ENCODE results near the gene GBA2. TPM values are rescaled to one million over a fixed set of nuclear protein-coding genes. Genes with fewer than 3 reads are reported as not detected.

Gene GBA2
- total RNA-seq (2014; rRNA removed; shearing (Covaris generic)), result 16.9 and 21.5 TPM in 2 replicates

DNA sequence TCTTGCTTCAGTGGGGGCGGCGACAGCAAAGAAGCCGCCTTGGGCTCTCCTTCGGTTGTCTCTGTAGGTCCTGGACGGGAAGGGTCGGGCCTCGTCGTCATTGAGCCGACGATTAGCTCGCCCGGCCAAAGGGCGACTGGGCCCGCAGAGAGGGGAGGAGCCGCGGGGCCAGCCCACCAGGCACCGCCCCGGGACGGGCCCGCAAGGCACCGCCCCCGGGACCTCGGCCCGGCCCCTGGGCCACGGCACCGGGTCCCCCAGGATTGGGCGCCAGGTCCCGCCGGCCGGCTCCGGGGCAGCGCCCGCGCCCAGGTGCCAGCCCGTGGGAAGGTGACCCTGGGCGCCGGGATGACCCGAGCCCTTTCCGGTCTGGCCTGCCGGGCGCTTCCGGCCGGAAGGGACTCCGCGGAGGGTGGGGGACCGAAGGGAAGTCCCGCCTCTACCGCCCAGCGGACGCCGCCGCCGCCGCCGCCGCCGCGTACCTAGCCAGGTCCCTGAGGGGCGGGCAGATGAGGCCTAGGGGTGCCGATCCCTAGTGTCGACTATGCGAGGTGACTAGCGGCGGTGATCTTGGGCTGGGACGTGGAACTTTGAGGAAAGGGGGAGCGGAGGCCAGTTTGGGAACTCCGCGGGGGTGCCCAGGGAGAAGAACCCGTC is at the start of gene GBA2, which contains the start of gene RGP1:
Gene GBA2, minus strand, starts transcription at position 371 of the 657 bp plus-strand sequence. CDS start 524 bp downstream, outside the sequence.
Gene RGP1, plus strand, starts transcription at position 430 of the 657 bp plus-strand sequence. CDS start 469 bp downstream, outside the sequence.
- peak; percentile 71 for DNase-seq (ENCODE audit: low spot score)

DNA sequence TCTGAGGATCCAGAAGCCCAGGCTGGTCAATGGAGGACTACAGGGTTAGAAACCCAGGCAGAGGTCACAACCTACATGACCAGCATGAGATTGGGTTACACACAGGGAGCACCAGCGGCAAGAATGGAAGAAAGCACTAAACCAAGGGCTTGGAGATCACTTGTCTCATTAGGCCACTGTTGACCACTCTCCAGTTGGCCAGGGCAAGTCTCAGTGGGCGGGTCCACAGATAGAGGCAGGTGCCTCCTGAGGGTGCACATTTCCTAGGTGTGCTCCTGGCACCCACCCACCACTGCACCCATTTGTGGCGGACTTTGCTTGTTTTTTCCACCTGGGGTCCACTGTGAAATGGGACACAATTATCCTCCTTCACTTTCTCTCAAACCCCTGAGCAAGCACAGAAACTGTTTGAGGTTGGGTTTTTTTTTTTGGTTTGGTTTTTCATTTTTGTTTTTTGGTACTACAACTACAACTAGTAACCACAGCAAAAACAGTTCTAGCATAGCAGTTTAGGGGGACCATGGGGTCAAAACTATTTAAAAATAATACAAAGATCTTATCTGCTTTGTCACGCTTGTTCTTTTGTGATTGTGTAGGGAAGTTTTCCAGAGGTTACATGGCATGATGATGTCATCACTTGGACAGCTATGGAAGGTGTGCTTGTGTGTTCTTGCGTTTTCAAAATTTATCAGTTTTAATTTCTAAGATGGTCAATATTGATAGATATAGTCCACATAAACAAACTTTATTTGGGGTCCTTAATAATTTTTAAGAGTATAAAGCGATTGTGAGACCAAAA is 48.5 kb upstream of the GBA2 start:
- no peak for DNase-seq (ENCODE audit: low spot score)

DNA sequence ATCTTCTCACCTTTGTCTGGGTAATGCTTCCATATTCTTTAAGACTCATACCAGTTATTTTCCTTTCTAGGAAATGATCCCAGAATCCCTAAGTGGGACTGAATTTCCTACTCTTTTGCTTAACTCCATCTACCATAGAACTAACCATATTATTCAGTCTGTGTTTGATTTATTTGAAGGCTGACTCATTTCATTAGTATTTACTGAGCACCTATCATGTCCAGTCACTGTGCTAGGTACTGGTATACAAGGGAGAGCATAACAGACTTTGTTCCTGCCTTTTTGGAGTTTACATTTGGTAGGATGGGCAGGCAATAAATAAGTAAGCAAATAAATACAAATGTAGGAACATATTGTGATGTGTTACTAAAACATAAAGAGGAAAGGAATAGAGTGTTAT is 46.7 kb upstream of the GBA2 start:
- no peak for DNase-seq (ENCODE audit: low spot score)

DNA sequence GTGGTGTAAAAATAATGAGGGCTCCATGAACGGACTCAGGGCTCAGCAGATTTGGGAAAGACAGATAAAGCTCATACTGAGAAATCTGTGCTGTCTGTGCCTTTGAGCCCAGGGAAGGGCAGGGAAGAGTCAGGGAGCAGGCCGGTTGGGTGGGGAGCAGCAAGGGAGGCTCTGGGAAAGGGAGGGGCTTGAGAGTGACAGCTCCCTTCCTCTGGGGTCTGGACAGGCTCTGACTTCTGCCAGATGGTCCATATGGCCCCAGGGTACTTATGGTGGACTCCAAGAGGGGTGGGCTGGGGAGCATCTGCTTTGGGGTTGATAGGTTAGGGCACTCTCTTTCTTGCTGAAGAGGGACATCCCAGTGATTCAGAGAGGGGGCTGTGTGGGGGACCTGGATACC is 44.4 kb upstream of the GBA2 start:
- no peak for DNase-seq (ENCODE audit: low spot score)

GRCh38 chr9:35792826-35793225 is 43.8 kb upstream of the GBA2 start:
- DNase-seq (ENCODE audit: low spot score), result no peak

DNA sequence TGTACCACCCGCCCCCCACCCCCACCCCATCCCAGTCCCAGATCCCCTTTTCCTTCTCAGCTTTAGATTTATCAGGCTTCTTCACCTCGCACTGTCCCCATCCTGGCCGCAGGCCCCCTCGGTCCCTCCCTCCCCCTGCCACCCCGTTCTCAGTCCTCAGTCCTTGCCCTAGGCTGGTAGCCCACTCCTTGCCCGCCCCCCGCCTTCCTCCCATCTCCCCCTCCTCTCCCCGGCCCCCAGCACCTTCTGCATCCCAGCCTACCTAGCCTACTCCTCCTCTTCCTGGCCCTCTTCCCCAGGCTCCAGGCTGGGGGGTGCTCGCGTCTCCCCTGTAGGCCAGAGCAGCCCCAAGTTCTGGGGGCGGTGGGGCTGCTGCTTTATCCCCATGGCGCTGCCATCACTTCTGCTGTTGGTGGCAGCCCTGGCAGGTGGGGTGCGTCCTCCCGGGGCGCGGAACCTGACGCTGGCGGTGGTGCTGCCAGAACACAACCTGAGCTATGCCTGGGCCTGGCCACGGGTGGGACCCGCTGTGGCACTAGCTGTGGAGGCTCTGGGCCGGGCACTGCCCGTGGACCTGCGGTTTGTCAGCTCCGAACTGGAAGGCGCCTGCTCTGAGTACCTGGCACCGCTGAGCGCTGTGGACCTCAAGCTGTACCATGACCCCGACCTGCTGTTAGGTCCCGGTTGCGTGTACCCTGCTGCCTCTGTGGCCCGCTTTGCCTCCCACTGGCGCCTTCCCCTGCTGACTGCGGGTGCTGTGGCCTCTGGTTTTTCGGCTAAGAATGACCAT is 43.2 kb upstream of the GBA2 start:
- DNase-seq (ENCODE audit: low spot score), result no peak

DNA sequence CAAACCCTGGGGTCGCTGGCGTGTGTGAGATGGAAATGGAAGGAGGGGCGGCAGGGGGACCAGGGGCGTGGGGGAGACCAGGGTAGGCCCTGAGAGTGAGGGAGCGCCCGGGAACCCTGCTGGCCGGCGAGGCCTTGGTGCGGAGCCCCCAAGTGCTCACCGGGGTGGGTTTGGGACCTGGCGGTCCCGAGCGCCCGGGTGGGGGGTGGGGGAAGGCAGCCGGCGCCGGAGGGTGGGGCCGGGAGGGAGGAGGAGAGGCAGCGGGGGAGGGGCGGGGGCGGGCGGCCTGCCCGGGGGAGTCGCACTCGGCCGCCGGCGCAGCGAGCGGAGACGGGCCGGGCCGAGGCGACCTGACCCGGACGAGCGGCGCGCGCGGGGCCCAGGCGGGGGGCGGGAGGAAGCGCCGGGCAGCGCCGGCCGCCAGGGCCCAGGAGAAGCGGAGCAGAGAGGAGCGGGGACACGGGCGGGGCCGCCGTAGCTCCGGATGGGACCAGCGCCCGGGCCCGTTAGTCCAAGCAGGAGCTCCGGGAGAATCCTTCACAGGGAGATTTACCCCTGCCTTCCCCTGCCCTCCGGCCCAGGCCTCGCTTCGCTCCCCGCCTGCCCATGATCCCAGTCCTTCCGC is 42.4 kb upstream of the GBA2 start, which contains the start of gene NPR2:
Gene NPR2, plus strand, starts transcription at position 295 of the 625 bp plus-strand sequence. CDS start 818 bp downstream, outside the sequence.
- DNase-seq (ENCODE audit: low spot score), result no peak

GRCh38 chr9:35790385-35791296 is 41.6 kb upstream of the GBA2 start:
- peak; percentile 77 for DNase-seq (ENCODE audit: low spot score)

DNA sequence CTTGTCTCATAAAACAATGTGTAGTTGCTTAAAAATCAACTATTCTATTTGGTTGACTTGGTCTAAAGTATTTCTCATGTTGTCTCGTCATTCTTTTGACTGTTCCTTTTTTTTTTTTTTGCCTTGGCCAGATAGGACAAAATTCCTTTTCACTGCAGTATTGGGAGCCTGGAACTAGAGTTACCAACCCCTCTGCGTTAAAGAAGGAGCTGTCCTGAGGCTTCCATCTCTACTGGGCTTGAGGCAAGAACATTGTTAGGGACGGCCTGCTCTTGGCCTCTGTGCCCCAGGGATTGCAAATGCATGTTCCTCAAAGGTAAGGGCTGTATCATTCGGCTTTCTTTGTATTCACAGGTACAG is 41.0 kb upstream of the GBA2 start:
- DNase-seq (ENCODE audit: low spot score), result no peak

DNA sequence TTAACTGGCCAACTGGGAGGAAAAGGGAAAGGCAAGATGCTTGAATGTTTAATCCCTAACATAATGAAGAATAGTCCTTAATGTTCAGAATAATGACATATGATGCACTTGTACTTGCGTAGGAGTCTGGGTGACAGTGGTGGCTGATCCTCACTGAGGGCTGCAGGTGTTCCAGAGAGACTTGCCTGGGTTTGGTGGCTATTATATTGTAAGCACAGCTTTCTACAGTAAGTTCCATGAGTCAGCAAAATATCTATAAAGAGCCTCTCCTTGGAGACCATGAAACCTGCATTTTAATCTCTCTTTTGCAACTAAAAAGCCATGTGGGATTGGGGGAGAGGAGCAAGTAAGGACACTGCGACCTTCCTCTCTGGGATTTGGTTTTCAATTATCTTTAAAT is 40.5 kb upstream of the GBA2 start:
- DNase-seq (ENCODE audit: low spot score), result no peak

- no peak for DNase-seq (ENCODE audit: low spot score)
Measured at GRCh38 chr9:35783418-35783817, 34.4 kb upstream of the GBA2 start.

GRCh38 chr9:35781066-35781465 is 32.0 kb upstream of the GBA2 start:
- DNase-seq (ENCODE audit: low spot score), result no peak

- no peak for DNase-seq (ENCODE audit: low spot score)
Measured at GRCh38 chr9:35778496-35778895, 29.5 kb upstream of the GBA2 start.

DNA sequence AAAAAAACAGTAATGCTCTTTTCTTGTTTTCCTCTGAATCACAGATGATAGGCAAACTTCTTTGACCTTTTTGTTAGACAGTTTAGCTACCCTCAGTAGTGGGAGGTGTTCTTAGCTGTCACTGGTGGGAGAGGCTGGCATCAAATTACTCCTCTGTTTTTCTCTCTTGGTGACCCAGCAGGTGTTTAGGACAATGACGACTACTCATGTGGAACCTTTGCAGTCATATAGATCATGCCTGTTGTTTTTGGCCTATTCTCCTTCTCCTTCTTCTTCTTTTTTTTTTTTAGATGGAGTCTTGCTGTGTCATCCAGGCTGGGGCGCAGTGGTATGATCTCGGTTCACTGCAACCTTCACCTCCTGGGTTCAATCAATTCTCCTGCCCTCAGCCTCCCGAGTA is 27.0 kb upstream of the GBA2 start:
- no peak for DNase-seq (ENCODE audit: low spot score)

DNA sequence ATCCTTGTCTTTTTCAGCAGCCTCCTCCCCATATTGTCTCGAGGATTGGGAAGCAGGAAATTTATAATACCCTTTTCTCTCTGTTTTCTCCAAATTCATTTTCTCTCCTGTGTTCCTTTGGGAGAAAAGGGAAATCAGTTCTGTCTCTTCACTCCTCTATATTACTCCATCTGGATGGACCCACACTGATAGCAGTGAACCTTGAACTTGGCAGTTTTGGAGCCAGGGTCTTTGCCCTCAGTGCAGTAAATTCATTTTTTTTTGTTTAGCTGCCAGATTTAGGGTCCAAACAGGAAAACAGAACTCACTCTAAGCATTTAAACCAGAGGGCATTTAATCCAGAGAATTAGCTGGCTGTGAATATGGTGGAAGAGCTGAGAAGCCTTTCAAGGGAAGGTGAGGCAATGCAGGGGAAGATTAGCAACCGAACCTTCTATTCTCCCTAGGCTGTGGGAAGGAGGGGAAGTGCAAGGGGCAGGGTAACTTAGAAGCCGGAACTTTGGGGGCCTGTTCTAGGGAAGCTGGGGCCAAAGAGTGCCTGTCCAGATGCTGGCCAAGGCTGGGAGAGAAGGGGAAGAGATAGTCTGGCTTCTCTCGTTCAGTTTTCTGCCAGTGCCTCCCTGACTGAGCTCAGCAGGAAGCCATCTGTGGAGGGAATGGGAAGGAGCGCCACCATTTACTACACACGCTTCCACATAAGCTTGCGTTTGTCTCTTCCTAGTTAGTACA is 26.0 kb upstream of the GBA2 start:
- no peak for DNase-seq (ENCODE audit: low spot score)

GRCh38 chr9:35771943-35772342 is 22.9 kb upstream of the GBA2 start:
- DNase-seq (ENCODE audit: low spot score), result no peak

DNA sequence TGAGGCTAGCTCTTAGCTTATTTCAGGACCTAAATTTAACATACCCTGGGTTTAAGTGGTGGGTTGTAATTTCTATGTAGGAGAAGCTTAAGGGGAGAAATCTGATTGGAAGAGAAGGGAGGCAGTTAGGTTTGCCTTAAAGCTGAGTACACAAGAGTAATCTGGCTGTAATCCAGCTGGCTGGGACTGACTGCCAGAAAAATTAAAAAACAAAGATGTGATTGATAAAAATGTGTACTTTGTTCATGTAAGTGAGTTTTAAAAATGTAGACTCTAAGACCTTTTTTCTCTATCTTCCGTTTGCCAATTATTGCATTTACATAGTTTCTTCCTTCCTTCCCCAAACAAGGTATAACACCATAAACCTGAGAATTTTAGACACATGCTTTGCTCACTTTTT is 22.5 kb upstream of the GBA2 start:
- no peak for DNase-seq (ENCODE audit: low spot score)

GRCh38 chr9:35771075-35771433 is 22.0 kb upstream of the GBA2 start:
- DNase-seq (ENCODE audit: low spot score), result no peak

DNA sequence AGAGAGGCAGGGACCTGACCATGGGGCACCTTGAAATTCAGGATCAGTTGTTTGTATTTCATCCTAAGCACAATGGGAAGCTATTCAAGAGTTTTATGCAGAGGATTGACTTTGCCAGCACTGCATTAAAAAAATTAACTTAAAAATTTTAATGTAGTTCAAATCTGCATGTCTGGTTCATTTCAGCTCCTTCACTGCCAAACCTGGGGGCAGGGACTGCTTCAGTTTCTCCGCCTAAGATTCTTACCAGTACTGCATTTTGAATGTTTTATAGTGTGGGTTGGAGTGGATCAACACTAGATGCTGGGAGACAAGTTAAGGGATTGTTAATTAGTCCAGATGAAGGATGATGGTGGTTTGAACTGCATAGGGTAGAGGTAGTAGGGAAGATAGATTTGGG is 20.7 kb upstream of the GBA2 start:
- no peak for DNase-seq (ENCODE audit: low spot score)

GRCh38 chr9:35767458-35767857 is 18.4 kb upstream of the GBA2 start:
- DNase-seq (ENCODE audit: low spot score), result no peak

All from H4 (cell line).